HG03521 (cell line): ENCODE measurements around the gene PRIMA1.

Source experiments
- ATAC-seq: cut with Tn5 transposase; IDR thresholded peaks from one replicate; pipeline ENCODE4 v1.9.1; 2021; ENCODE audit warnings: mild to moderate bottlenecking, moderate library complexity; ENCODE audit not compliant: unreplicated experiment

Gene PRIMA1

DNA sequence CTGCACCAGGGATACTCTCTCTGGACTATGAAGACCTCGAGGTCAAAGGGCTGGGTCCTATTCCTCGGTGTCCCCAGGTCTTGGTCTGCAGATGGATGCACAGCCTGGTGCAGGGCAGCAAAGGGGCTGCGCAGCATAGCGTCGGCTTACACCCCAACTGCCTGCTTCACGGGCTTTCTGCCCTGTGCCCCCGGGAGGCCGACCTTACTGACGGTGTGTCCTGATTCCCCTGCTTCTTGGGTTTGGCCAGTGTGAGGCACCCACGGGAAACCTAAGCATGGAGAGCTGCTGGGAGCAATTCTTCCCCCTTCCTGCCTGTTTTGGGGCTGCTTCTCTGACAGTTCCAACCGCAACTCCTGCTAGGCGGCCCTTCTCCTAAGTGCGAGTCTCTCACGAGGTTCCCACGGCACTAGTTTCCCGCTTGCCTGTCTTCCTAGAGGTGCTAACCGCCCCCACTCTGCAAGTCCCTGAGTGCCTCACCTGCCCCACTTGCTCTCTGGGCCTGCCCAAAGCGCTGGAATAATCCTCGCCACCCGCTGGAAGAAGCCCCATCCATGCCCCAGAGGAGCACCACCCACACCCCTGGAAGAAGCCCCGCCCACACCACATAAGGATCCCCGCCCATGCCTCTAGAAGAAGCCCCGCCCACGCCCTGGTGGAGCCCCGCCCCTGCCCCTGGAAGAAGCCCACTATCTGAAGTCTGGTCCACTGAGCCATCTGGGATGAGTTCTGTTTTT, 54.0 kb downstream of the PRIMA1 start:
- ATAC-seq, result no peak

DNA sequence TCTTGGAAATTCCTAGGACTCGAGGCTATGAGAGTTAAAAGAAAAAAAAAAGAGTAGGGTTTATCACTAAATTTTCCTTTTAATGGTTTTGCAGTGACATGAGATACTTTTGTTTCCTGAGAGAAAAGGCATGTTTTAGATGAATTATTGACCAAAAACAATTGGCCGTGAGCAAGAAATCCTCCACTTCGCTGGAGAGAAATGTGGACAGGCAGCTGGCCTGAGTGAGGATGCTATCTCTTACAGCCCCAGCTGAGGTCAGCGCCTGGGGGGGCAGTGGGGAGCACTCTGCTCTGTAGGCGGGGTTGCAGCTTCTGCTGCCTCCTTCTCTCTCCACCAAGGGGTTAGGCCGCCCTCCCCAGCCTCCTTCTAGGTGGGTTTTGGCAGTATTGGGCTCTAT, 54.7 kb downstream of the PRIMA1 start:
- no peak for ATAC-seq

DNA sequence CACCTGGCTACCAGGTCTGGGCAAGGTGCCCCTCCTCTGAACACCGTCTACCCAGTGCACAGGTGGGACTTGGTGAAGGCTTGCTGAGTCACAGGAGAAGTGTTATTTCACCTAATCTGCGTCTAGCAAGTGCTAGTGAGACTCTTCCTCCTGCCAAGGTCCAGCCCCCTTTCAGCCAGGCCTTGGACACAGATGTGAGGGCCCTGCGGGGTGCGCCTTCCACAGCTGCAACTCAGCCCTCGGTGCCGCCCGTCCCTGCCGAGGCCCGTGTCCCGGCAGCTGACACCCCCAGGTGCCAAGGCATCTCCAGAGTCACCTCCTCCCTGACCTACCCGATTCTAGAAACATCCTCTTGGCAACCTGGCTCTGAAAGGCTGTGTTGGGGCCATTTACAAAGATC, 55.1 kb downstream of the PRIMA1 start:
- no peak for ATAC-seq

DNA sequence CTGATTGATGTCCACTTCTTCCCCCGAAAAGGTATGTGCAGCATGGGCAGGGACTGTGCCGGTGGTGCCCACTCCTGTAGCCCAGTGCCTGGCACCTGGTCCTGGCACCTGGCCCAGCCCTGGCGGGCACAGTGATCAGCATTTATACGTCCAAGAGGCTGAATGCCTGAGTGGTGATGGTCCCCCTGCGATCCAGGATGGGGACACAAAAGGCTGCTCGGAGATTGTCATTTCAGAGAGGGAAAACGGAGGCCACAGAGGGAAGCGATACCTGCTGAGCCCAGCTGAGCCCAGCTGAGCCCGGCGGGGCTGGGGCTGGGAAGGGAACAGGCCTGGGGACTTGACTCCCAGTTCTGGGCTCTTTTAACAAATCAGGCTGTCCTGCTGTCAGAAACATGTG, 55.8 kb downstream of the PRIMA1 start:
- ATAC-seq, result no peak

DNA sequence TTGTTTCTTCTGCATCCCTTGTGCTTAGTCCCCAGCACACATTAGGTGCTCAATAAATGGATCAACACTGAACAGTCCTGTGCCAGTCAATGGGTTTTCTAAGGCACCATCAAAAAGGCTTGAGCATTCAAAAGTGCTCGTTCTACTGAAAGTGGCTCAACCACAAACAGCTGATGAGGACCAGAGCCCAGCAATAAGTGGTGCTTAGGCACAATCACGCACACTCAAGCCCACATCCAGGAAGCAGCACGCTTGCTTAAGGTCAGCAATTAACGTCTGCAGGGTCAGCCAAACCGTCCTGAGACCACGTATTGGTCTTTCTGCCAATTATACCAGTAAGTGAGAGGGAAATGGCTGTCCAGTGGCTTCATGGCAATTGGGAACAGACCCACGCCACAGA, 56.5 kb downstream of the PRIMA1 start:
- no peak for ATAC-seq

DNA sequence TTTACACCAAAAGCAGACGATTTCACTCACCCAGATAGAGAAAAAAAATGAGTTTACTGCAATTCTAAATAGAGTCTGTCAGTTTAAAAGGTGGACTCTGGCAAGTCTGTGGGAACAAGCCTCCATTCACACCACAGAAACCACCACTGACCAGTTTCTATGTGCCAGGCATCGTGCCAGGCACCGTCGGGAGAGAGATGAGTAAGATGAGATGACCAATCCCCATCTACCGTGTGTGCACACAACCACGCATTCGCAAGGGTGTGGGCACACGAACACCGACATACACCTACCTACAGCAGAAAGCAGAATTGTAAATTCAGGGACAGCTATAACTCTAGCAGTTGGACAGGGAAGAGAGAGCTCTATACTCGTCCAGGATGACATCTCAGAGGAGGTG, 58.3 kb downstream of the PRIMA1 start:
- no peak for ATAC-seq

DNA sequence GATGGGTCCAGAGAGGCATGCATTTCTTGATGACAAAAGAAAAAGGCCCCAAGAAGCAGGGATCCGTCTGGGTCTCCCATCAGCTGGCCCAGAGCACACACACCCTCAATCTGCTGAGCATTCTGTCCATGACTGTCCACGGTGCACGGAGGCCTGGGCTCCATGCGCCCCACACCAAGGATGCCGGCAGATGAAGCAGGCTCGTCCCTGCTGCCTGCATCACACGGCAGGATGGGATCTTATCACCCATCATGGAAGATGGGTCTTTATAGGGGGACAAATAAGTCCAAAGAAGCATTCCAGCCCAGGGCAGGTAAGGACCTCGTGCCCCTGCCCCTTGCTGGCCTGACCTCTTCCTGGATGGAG, 59.7 kb downstream of the PRIMA1 start:
- ATAC-seq, result no peak

DNA sequence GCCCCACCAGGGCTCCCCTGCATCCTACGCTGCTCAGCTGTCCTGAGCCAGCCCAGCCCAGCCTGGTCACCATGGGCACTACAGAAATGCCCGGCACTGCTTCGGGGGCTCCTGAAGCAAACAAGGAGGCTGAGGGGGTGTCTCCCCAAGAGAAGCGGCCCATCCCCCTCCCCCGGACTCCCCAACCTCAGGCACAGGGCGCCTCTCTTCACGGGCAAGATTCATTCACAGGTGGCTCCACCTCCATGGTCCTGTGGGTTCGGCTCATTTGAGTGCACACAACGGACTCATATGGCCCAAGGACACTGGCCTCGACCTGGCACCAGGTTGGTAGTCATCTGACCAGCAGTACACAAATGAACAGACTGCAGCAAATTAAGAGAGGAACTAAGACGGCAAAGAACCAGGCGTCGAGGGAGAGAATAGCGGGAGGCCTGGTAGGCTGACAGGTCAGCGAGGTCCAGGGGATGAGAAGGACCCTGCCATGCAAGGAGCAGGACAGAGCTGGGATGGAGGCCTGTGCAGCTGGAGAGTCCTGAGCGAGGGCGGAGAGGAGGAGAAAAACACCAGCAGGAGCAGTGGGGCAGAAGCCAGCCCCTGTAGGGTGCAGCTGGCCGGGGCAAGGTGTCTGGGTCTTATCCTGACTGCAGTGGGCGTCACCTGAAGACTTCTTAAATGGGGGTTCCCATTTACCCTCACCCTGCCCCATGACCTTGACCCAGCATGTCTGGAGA, 60.2 kb downstream of the PRIMA1 start:
- no peak for ATAC-seq

DNA sequence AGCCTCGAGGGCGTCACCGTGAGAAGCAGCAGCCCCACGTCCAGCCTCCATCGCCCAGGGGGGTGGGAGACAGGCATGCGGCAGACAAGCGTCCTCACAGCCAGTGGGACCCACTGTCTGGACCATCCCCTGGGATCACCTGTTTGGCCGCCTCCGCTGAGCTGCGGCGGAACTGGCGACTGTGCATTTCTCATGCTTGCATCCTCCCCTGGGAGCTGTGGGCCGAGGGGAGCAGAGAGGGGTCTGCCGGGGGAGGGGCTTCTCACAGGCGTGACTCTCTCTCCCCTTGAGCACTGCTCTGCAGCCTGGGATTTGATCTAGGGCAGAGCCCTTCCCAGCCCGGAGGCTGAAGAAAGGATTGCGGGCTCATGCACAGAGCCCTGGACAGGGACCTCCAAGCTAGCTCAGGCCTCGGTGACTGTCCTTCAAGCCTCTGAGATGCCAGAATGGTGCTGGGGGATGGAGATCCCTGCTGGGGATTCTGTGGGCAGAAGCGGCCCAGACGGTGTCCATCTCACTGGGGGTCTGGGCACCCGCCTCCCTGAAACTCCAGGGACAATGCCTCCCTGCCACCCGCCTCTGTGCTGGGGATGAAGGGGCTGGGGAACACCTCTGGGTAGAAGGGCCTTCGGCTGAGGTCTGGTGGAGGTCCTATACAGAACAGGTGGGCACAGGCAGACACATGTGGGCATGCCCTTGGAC, 61.1 kb downstream of the PRIMA1 start:
- no peak for ATAC-seq

DNA sequence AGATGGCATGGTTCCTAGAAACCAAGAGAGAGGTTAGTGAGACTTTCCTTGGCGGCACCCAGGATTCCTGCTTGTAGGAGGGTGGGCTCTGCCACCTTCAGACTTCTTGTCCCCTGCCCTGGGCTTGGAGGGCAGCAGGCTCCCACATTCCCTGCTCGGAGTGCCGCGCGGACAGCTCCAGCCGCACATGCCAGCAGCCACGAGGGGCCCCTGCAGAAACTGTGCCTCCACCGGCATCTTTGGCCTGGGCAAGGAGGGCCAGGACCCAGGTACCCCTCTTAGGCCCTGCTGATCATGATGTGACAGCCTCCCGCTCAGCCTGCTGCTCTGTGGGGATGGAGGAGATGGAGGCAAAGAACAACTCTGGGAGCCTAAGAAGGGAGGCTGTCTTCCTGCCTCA, 62.3 kb downstream of the PRIMA1 start:
- ATAC-seq, result no peak

DNA sequence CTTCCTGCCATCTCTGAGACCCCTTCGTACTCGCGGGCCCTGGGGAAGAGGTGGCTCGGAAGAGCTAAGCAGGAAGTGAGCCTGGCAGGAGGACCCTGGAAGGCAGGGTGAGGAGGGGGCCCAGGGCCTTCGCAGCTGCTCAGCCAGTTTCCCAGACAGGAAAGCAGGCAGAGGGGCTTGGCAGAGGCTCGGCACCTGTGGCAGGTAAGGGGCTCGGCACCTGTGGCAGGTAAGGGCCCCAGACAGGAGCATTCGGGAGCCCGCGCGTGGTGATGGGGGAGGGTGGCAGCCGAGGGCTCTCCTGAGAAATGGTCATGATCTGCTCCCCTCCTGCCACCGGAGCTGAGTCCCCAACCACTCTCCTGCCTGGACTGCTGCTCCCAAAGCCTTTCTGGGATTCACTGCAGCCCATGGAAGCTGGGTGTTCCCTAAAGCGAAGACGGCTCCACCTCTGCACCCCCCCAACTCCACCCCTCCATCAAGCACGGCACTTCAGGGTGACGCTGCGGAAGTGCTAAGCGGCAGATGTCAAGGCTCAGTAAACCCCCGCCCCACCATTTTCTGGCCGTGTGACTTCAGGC, 63.2 kb downstream of the PRIMA1 start:
- no peak for ATAC-seq

DNA sequence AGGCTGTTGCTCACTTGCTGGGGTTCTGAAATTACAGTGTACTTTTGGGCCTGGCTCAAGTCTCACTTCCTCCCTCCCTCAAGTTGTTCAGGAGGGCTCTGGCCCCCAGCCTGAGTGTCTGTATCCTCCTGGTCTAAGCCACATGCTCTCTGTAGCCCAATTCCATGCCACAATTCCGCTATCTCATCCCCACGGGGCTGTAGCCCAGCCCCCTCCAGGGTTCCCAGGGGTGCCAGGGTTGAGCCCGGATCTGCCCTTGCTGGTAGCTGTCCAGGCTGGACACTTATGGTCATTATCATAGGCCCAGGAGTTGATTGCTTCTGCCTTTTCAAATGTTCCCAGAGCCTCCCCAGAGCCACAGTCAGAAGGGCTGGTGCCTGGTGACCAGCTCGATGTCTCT, 65.3 kb downstream of the PRIMA1 start:
- no peak for ATAC-seq

DNA sequence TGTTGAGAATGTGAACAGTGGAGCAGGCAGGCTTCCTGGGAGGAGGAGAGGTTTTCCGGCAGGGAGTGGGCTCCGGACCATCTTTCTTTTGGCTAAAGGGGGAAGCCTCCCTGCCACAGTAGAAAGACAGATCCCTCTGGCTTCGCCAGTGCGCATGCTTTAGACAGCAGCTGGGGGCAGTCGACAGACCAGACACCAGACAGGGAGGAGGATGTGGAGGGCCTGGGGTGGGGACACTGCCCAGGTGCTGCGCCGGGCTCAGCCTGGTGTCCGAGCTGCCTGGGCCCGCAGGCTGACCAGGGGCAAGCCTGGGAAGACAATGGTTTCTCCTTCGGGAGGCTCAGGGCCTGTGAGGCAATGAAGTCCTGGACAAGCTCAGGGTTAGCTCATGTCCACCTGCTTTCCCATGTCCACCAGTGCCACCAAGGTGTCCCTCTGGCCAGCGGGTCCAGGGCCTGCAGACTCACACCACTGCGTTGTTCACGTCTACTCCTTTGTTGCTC, 67.3 kb downstream of the PRIMA1 start:
- ATAC-seq, result no peak

DNA sequence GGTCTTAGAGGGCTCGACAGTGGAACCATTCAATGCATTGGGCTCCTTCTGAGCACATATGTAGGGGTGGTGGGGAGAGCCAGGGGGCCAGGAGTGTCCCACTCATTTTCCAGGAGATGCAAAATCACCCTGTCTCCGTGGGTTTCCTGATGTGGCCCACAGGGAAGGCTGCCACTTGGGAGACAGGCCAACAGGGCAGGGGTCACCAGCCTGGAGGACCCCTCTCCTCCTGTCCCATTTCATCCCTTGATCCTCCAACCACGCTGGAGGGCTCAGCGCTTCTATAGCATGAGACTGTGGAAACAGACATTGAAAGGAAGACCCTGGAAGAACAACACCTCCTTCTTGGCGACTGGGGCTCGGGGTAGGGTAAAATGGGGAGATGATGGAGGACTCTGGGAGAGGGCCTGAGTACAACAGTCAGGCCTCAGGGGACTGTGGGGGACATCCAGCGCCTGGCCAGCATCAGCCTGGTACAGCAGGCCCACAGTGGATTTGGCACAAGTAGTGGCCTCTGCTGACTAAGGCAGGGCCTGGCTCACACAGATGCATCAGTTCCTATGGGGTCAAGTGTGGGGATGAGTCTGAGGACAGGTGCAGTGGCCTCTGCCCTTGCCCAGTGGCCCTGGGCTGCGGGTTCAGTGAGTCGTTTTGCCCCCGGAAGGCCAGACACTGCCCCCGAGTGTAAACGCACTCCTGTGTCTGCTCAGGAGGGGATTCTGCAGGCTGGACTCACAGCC, 68.0 kb downstream of the PRIMA1 start:
- ATAC-seq, result no peak

DNA sequence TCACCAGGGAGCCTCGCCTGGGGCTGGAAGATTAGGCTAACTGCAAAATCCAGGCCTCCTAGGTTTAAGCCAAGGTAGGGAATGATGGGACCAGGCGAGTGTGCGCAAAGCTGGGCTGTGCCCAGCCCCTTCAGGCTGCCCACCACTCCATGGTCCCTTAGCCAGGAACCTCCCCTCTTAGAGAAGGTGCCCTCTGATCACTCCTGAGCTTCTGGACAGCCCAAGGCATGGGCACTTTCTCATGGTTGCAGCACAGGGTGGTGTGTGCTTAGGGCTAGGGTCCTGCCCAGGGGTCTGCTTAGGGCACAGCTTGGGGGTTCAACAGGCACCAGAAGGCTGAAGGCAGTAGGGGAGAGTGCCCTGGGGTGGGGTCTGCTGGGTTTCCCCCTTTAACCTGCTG, 69.0 kb downstream of the PRIMA1 start:
- ATAC-seq, result no peak

DNA sequence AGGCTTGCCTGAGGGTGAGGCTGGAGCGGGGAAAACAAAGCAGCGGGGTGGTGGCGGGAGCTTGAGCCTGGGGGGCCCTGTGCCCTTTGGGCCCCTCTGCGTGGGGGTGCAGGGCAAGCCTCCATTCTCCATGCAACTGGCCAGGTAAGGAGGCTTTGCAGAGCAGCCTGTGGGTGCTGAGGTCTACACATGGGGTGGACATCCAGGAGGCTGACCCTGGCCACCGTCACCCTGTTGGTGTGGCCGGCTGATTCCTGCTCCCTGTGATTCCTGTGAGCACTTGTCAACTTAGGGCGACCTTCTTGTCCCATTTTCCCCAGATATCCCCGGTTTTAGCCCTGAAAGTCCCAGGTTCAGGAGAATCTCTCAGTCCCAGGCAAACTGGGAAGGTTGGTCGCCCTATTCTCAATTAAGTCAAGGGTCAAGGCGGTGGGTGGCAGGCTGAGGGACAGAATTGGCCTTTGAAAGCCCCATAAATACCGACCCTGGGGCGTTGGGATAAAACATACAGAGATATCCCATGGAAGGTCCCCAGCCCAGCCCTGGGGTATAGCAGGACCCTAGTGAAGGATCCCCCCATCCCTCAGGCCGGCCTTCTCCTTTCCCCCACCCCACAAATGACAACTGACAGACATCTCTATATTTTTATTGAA, 70.5 kb downstream of the PRIMA1 start:
- no peak for ATAC-seq

DNA sequence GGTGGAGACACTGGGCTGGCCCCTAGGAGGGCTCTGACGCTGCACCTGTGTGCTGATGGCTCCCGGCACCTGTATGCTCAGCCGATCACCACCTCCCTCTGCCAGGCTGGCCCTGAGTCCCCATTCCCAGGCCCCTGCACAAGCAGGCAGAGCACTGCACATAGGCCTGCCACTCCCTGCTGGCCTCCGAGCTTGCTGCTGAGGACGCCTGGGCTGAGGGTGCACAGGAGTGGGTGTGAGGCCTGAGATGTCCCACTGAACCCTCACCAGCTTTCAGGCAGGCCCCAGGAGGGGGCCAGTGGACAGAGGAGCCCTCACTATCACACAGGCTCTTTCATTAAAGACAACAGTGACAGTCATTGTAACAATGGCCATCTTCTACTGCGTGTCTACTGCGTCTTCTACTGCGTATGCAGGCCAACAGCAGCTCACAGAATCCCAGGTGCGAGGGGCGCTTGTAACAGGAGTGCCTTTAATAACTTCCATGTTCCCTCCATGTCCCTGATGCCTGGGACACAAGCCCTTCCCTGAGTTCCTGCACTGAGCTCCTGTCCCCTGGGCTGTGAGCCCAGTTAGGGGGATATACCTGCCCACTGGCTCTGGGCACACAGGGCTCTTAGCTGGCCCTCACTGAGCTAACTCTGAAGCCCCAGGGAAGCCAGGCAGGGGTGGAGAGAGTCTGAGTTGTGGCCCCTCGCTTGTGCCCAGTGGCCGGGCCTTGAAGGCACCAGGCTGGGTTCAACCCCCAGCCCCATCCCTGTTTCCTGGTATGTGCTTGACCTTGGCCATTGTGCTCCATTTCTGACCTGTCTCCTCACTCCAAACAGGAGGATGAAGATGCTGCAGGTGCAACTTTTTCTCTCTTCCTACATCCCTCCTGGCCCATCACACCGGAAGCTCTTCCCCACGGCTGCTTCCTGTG, 71.3 kb downstream of the PRIMA1 start:
- ATAC-seq, result no peak

DNA sequence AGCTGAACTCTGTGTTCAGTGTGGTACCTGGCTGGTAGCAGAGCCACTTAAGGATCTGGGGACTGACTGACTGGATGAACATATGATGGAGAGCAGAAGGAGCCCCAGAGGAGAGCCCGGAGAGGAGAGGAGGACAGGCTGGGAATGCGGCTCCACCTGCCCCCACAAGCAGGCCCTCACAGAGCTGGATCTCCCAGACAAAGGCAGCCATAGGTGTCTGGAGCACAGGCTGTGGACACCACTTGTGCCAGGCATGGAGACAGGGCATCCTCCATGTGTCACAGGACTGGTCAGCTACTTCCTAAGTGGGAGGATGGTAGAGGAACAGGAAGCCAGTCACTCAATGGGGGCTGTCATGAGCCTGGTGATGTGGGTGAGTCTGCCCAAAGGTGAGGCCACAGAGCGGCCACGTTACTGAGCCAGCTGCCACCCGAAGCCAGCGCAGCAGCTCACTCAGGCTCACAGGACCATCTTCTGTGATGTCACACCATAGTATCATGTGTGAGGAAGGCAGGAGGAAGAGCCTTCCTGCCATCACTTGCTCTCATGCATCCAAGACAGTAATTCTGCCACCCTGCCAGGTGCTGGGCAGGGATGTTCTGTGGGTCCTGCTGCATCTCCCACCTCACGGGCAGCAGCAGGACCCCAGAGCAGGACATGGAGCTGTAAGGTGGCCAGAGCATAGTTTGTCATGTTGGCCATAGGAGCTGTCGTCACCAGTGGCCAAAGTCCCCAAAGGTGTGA, 72.1 kb downstream of the PRIMA1 start:
- ATAC-seq, result no peak
